Heart right ventricle (tissue), 16 donors: ENCODE measurements around the gene VAMP3. TPM values are rescaled to one million over a fixed set of nuclear protein-coding genes. Genes with fewer than 3 reads are reported as not detected.

Experiments
- ATAC-seq, 8 donors: fragments of 200-7000 bp; cut with Tn5 transposase; one replicate each; pipeline ENCODE4 v1.9.1; 2020; ENCODE audit warnings: mild to moderate bottlenecking in 8 of 8, moderate library complexity in 8 of 8, moderate number of reproducible peaks in 1 of 8
- DNase-seq, 2 donors: peaks; one replicate each; pipeline ENCODE4 v3.0.0-alpha.2; 2020
- H3K27ac ChIP-seq, 10 donors: fragments of 200-600 bp; sonication (generic) in 2 of 10; one replicate each; pipeline versions ENCODE4 v1.5.0 to v1.8.0; 2020 to 2022; ENCODE audit warnings: mild to moderate bottlenecking in 3 of 10
- H3K27me3 ChIP-seq, 7 donors: fragments of 200-600 bp; one replicate each; pipeline ENCODE4 v1.8.0; 2021 to 2022; ENCODE audit warnings: mild to moderate bottlenecking in 2 of 7
- H3K36me3 ChIP-seq, 9 donors: fragments of 200-600 bp; sonication (generic) in 1 of 9; one replicate each; pipeline versions ENCODE4 v1.5.0 to v1.8.0; 2020 to 2022; ENCODE audit warnings: mild to moderate bottlenecking in 2 of 9
- H3K4me1 ChIP-seq, 9 donors: fragments of 200-600 bp; sonication (generic) in 1 of 9; one replicate each; pipeline versions ENCODE4 v1.5.0 to v1.8.0; 2020 to 2022; ENCODE audit warnings: mild to moderate bottlenecking in 4 of 9
- H3K4me3 ChIP-seq, 10 donors: fragments of 200-600 bp; sonication (generic) in 2 of 10; one replicate each; pipeline versions ENCODE4 v1.5.0 to v1.8.0; 2020 to 2022; ENCODE audit warnings: mild to moderate bottlenecking in 7 of 10, moderate library complexity in 2 of 10
- H3K9me3 ChIP-seq, 11 donors: fragments of 200-600 bp in 10 of 11; sonication (generic) in 2 of 11; one replicate each; pipeline versions ENCODE4 v1.5.0 to v1.8.0; 2013 to 2022; ENCODE audit warnings: mild to moderate bottlenecking in 2 of 11, control low read depth in 1 of 11, moderate library complexity in 1 of 11
- CTCF ChIP-seq, 9 donors: fragments of 200-600 bp; sonication (generic) in 2 of 9; IDR thresholded peaks; one replicate each; pipeline versions ENCODE4 v1.5.0 to v1.8.0; 2021 to 2022; ENCODE audit warnings: antibody characterized with exemption in 9 of 9, mild to moderate bottlenecking in 5 of 9, moderate library complexity in 1 of 9
- WGBS, 2 donors: extraction: QIAGEN DNeasy Blood & Tissue Kit; methylation state at CpG; one replicate each; pipeline ENCODE4 v1.1.7; 2013; ENCODE audit warnings: inconsistent platforms in 1 of 2; 5-methylcytosine and 5-hydroxymethylcytosine counted together
- intact Hi-C, 10 donors: fragments of 100-400 bp; cut with DNase I; formaldehyde crosslinking; loops; one replicate each; pipeline versions ENCODE4 v1.11.1 to v1.14.2; 2022
- polyA plus RNA-seq, 2 donors: library from polyadenylated mRNA; stranded (reverse); fragments of 200-250 nt; gene quantifications; one replicate each; pipeline ENCODE4 v1.2.3, GENCODE V29; 2013
- total RNA-seq, 10 donors: library from RNA; stranded (reverse); fragmentation: NEBNext Ultra II Directional in 3 of 10; extraction: Animal tissue kit (Norgen Biotek cat#: 25700) in 3 of 10; gene quantifications; one replicate each; pipeline versions ENCODE4 v1.2.1 to v1.2.4, GENCODE V29; 2021 to 2023
- donor health status: Arrhythmogenic right ventricular cardiomyopathy.
- donor health status: ischemic (EF 13 %, LVEDD 7.1; RV severe dilation, severe dysfunction).
- donor health status: healthy with polysubstance abuse.
- donor health status: DM: no; HTN: yes; CAD: no.
- donor health status: DM: no; HTN: no; CAD: no.
- donor health status: ischemic (EF 25% LVEDD 6.9; RV normal size, moderate dysfunction).
- donor health status: ischemic (EF 25% LVEDD 5.7; RV mildly dilated, moderate dysfunction).
- donor health status: healthy.
- donor health status: DM: yes; HTN: yes; CAD: no.
- donor health status: Ischemic cardiomyopathy.
- donor health status: ischemic (EF 35%, LVEDD 5.7; RV mildly dilated, moderate dysfunction).
- donor health status: nonischemic (EF 11% LVEDD 7.7; RV severe dilation, severe dysfunction).
- donor health status: DM: yes; HTN: yes; CAD: no.
- donor health status: PGD.
- donor health status: ischemic (EF 29% LVEDD 5.4; RV normal size, mild dysfunction).
- donor health status: nonischemic (EF 23%, LVEDD 6.1; RV moderate dilation, normal function).

The VAMP3 gene
- total and polyA plus RNA-seq, 12 donors, result 48.7 to 88.4 (median 75.2) TPM

- peak; percentile 74 to 84 for DNase-seq
- WGBS, 2 donors, result 1 to 2% methylated on average over 31 to 33 of the region's 34 CpGs
- Histone ChIP-seq H3K27me3 (no peaks in the 10 kb centered on the region), H3K9me3 (no peaks in the 10 kb centered on the region), H3K4me1 (peaks cover 3 to 51% (median 33%) of the 10 kb centered on the region in 9 donors), H3K27ac (peak overlapping the region; percentile 38 to 99 (median 87)), H3K4me3 (peak overlapping the region; percentile 45 to 84 (median 64)), H3K36me3 (peaks cover 0 to 63% (median 30%) of the 10 kb centered on the region in 9 donors)
- intact Hi-C loops, result no loop called here
- peak; percentile 56 to 82 (median 72) for ATAC-seq
- TF ChIP-seq CTCF (IDR thresholded peaks at IDR 0.05), result no peak
Observed at GRCh38 chr1:7783178-7783711, 12.1 kb downstream of the VAMP3 start.

- H3K27me3 ChIP-seq, result no peaks in the 10 kb centered on the region
- TF ChIP-seq CTCF (IDR thresholded peaks at IDR 0.05), result no peak
- DNase-seq, result peak; percentile 96 to 99
- intact Hi-C loops, result no loop called here
- peaks cover 3 to 52% (median 33%) of the 10 kb centered on the region in 9 donors for H3K4me1 ChIP-seq
- no peaks in the 10 kb centered on the region for H3K9me3 ChIP-seq
- H3K27ac ChIP-seq, result peak within 1 kb of the TSS; percentile 73 to 99 (median 94)
- H3K4me3 ChIP-seq, result peak within 1 kb of the TSS; percentile 45 to 84 (median 66)
- ATAC-seq, result peak; percentile 96 to 98 (median 97)
- H3K36me3 ChIP-seq, result peaks cover 0 to 63% (median 36%) of the 10 kb centered on the region in 9 donors
- 1% methylated on average over 61 to 90 of the region's 90 CpGs for WGBS, 2 donors
Observed at GRCh38 chr1:7783826-7784491, 12.9 kb downstream of the VAMP3 start, which contains the start of gene PER3. PER3 (plus strand) TSS chr1:7784291; CDS start chr1:7784878, 587 bp downstream.

GRCh38 chr1:7784492-7785071 lies 13.5 kb downstream of the VAMP3 start:
- 21 to 29% methylated on average over 47 to 52 of the region's 52 CpGs for WGBS, 2 donors
- peaks cover 0 to 63% (median 38%) of the 10 kb centered on the region in 9 donors for H3K36me3 ChIP-seq
- H3K4me3 ChIP-seq, result peak overlapping the region; percentile 42 to 84 (median 66)
- no peaks in the 10 kb centered on the region for H3K27me3 ChIP-seq
- peak overlapping the region; percentile 73 to 99 (median 94) for H3K27ac ChIP-seq
- TF ChIP-seq CTCF (IDR thresholded peaks at IDR 0.05), result no peak
- intact Hi-C loops, result no loop called here
- H3K4me1 ChIP-seq, result peaks cover 3 to 52% (median 33%) of the 10 kb centered on the region in 9 donors
- ATAC-seq (peak in 7 of 8 donors; percentile 0 to 14 (median 4)), DNase-seq (peak; percentile 35 to 53)
- H3K9me3 ChIP-seq, result peaks cover 0 to 2% (median 0%) of the 10 kb centered on the region in 11 donors

GRCh38 chr1:7785108-7785507 lies 14.0 kb downstream of the VAMP3 start:
- Histone ChIP-seq H3K27ac (peak overlapping the region in 7 of 10 donors; percentile 93 to 99 (median 96)), H3K4me1 (peaks cover 3 to 52% (median 33%) of the 10 kb centered on the region in 9 donors), H3K4me3 (peak overlapping the region in 9 of 10 donors; percentile 46 to 84 (median 66)), H3K27me3 (no peaks in the 10 kb centered on the region), H3K9me3 (peaks cover 0 to 7% (median 0%) of the 10 kb centered on the region in 11 donors), H3K36me3 (peaks cover 0 to 63% (median 38%) of the 10 kb centered on the region in 9 donors)
- ATAC-seq, result no peak
- TF ChIP-seq CTCF (IDR thresholded peaks at IDR 0.05), result no peak
- intact Hi-C loops, result no loop called here
- WGBS, 2 donors, result 78 to 84% methylated on average over 7 of the region's 7 CpGs
- DNase-seq, result no peak
